GM23338 (cell line): Measurements from ENCODE around the gene EVC. TPM values are rescaled to one million over a fixed set of nuclear protein-coding genes. Genes with fewer than 3 reads are reported as not detected.
A peak's percentile ranks its signal among the peaks of the same experiment; 100 is the strongest.

Source experiments
- ATAC-seq: fragments of 200-7000 bp; cut with Tn5 transposase; 3 replicates; pipeline ENCODE4 v1.9.1; 2020
- DNase-seq: peaks from one replicate; pipeline ENCODE4 v3.0.0-alpha.2; 2015; ENCODE audit warnings: low spot score
- H2AFZ ChIP-seq: fragments of 200-600 bp; sonication (generic); 2 replicates; pipeline ENCODE4 v1.8.0; 2016; ENCODE audit warnings: antibody characterized with exemption, mild to moderate bottlenecking, moderate library complexity
- H3F3A ChIP-seq: fragments of 200-600 bp; sonication (generic); replicated peaks from 2 replicates; pipeline ENCODE4 v1.8.0; 2017; ENCODE audit warnings: antibody characterized with exemption, mixed run types, low read depth
- H3K27ac ChIP-seq: fragments of 200-600 bp; sonication (generic); 2 replicates; pipeline ENCODE4 v1.6.1; 2016; ENCODE audit warnings: low read depth
- H3K27me3 ChIP-seq: fragments of 200-600 bp; sonication (generic); 2 replicates; pipeline ENCODE4 v1.8.0; 2016; ENCODE audit warnings: mild to moderate bottlenecking, mixed run types, moderate library complexity; ENCODE audit not compliant: insufficient read depth
- H3K36me3 ChIP-seq: fragments of 200-600 bp; sonication (generic); 2 replicates; pipeline ENCODE4 v1.8.0; 2016; ENCODE audit warnings: mild to moderate bottlenecking; ENCODE audit not compliant: insufficient read depth
- H3K4me1 ChIP-seq: fragments of 200-600 bp; sonication (generic); 2 replicates; pipeline ENCODE4 v1.8.0; 2016; ENCODE audit warnings: mild to moderate bottlenecking, moderate library complexity; ENCODE audit not compliant: insufficient read depth
- H3K4me2 ChIP-seq: fragments of 200-600 bp; sonication (generic); 2 replicates; pipeline ENCODE4 v1.7.1; 2017; ENCODE audit warnings: mixed run types
- H3K4me3 ChIP-seq: fragments of 200-600 bp; sonication (generic); 2 replicates; pipeline ENCODE4 v1.6.1; 2016; ENCODE audit warnings: mixed run types
- H3K79me2 ChIP-seq: fragments of 200-600 bp; sonication (generic); replicated peaks from 2 replicates; pipeline ENCODE4 v1.8.0; 2017; ENCODE audit warnings: mild to moderate bottlenecking; ENCODE audit not compliant: insufficient read depth
- H3K9me2 ChIP-seq: fragments of 200-600 bp; sonication (generic); 2 replicates; pipeline ENCODE4 v1.8.0; 2017; ENCODE audit not compliant: insufficient read depth
- H4K20me1 ChIP-seq: fragments of 200-600 bp; sonication (generic); replicated peaks from 2 replicates; pipeline ENCODE4 v1.8.0; 2017; ENCODE audit warnings: mild to moderate bottlenecking; ENCODE audit not compliant: insufficient read depth
- H3K27ac Mint-ChIP-seq: 2 replicates; pipeline ENCODE4 v1.8.0; 2020; ENCODE audit warnings: inconsistent platforms, mild to moderate bottlenecking, moderate library complexity, mixed read lengths
- H3K27me3 Mint-ChIP-seq: 3 replicates; pipeline ENCODE4 v1.8.0; 2022; ENCODE audit warnings: low read depth, mild to moderate bottlenecking, moderate library complexity, mixed read lengths, inconsistent platforms; ENCODE audit not compliant: insufficient read depth, poor library complexity
- H3K36me3 Mint-ChIP-seq: 3 replicates; pipeline ENCODE4 v1.8.0; 2021; ENCODE audit warnings: low read depth, mild to moderate bottlenecking, inconsistent platforms, moderate library complexity, mixed read lengths
- H3K4me1 Mint-ChIP-seq: 3 replicates; pipeline ENCODE4 v1.8.0; 2020; ENCODE audit warnings: mild to moderate bottlenecking, inconsistent platforms, mixed read lengths
- H3K4me3 Mint-ChIP-seq: 3 replicates; pipeline ENCODE4 v1.8.0; 2021; ENCODE audit warnings: moderate library complexity, mild to moderate bottlenecking, inconsistent platforms, mixed read lengths
- H3K9me3 Mint-ChIP-seq: 3 replicates; pipeline ENCODE4 v1.8.0; 2020; ENCODE audit warnings: moderate library complexity, mild to moderate bottlenecking, inconsistent platforms, mixed read lengths
- JUNB ChIP-seq: IDR thresholded peaks from one replicate; pipeline ENCODE4 v1.6.1; 2016; ENCODE audit warnings: antibody characterized with exemption; ENCODE audit not compliant: unreplicated experiment
- ZNF114 ChIP-seq: fragments of 250-450 bp; sonication (Bioruptor Pico); IDR thresholded peaks from 2 replicates; pipeline ENCODE4 v1.5.0; 2020; ENCODE audit warnings: mild to moderate bottlenecking, moderate library complexity
- polyA plus RNA-seq: library from polyadenylated mRNA; unstranded; fragments of >200 nt; fragmentation: Nextera tagmentation; extraction: Ambion mirVana; gene quantifications from 2 replicates; pipeline ENCODE4 v1.2.1, GENCODE V29; 2016
- total RNA-seq: library from RNA; depleted of rRNA; stranded (reverse); fragments of >200 nt; shearing (Covaris generic); gene quantifications from 2 replicates; pipeline ENCODE4 v1.2.3, GENCODE V29; 2014
- TF ChIP-seq, protein P1 (sequence below): IDR thresholded peaks from one replicate; pipeline ENCODE4 v1.6.1; 2018; ENCODE audit warnings: antibody characterized with exemption; ENCODE audit not compliant: unreplicated experiment
- TF ChIP-seq, protein P2 (sequence below), 2 experiments: fragments of 200-600 bp in 1 of 2; sonication (generic) in 1 of 2; conservative IDR thresholded peaks; 2 replicates each; pipeline versions ENCODE4 v1.5.1 to v1.6.1; 2016 to 2017; ENCODE audit warnings: antibody characterized with exemption in 2 of 2, low read depth in 2 of 2, mild to moderate bottlenecking in 2 of 2, moderate library complexity in 1 of 2
- TF ChIP-seq, protein P3 (sequence below): fragments of 250-450 bp; sonication (Bioruptor Pico); IDR thresholded peaks from 2 replicates; pipeline ENCODE4 v1.5.0; 2020; ENCODE audit warnings: mild to moderate bottlenecking, moderate library complexity

Gene EVC
- total and polyA plus RNA-seq, 2 experiments from 2014 or later = 1.7 to 12.8 TPM

DNA sequence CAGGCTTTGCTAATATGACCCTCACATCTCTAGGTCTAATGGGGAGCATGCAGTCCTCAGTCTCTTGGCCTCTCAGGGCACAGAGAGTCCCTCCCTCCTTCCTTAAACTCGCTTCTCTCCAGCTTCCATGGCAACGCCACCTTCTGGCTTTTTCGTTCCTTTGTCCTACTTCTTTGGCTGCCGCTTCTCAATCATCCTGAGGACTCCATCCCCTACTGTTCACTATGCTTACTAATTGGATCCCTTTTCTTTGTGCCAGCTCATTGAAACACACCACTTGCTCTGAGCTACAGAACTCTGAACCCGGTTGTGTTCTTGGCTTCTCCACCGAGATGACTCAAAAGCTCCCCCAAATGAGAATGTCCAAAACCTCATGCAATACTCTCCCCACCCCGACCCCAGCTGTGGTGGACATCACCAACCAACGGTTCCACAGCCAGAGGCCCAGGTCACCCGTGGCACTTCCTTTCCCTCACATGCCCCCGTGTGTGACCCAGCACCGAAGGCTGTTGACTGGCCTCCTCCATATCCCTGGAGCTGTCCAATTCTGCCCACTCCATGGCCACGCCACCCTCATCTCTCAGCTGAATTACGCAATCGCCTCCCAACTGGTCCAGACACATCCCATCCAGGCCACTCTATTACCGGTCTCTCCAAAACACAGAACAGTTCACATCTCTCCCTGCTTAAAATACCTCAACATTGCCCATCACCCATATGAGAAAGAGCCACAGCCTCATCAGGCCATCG, 147.2 kb downstream of the EVC start (continued):
- TF ChIP-seq, protein P1, sequence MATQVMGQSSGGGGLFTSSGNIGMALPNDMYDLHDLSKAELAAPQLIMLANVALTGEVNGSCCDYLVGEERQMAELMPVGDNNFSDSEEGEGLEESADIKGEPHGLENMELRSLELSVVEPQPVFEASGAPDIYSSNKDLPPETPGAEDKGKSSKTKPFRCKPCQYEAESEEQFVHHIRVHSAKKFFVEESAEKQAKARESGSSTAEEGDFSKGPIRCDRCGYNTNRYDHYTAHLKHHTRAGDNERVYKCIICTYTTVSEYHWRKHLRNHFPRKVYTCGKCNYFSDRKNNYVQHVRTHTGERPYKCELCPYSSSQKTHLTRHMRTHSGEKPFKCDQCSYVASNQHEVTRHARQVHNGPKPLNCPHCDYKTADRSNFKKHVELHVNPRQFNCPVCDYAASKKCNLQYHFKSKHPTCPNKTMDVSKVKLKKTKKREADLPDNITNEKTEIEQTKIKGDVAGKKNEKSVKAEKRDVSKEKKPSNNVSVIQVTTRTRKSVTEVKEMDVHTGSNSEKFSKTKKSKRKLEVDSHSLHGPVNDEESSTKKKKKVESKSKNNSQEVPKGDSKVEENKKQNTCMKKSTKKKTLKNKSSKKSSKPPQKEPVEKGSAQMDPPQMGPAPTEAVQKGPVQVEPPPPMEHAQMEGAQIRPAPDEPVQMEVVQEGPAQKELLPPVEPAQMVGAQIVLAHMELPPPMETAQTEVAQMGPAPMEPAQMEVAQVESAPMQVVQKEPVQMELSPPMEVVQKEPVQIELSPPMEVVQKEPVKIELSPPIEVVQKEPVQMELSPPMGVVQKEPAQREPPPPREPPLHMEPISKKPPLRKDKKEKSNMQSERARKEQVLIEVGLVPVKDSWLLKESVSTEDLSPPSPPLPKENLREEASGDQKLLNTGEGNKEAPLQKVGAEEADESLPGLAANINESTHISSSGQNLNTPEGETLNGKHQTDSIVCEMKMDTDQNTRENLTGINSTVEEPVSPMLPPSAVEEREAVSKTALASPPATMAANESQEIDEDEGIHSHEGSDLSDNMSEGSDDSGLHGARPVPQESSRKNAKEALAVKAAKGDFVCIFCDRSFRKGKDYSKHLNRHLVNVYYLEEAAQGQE = no peak
- TF ChIP-seq, protein P2, sequence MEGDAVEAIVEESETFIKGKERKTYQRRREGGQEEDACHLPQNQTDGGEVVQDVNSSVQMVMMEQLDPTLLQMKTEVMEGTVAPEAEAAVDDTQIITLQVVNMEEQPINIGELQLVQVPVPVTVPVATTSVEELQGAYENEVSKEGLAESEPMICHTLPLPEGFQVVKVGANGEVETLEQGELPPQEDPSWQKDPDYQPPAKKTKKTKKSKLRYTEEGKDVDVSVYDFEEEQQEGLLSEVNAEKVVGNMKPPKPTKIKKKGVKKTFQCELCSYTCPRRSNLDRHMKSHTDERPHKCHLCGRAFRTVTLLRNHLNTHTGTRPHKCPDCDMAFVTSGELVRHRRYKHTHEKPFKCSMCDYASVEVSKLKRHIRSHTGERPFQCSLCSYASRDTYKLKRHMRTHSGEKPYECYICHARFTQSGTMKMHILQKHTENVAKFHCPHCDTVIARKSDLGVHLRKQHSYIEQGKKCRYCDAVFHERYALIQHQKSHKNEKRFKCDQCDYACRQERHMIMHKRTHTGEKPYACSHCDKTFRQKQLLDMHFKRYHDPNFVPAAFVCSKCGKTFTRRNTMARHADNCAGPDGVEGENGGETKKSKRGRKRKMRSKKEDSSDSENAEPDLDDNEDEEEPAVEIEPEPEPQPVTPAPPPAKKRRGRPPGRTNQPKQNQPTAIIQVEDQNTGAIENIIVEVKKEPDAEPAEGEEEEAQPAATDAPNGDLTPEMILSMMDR (conservative IDR thresholded peaks at IDR 0.05; ENCODE audit: low read depth in 2 of 2) = 0 out of 4 replicates have a peak, but pooled peaks of 1 of the 2 experiments have one; percentile 8

DNA sequence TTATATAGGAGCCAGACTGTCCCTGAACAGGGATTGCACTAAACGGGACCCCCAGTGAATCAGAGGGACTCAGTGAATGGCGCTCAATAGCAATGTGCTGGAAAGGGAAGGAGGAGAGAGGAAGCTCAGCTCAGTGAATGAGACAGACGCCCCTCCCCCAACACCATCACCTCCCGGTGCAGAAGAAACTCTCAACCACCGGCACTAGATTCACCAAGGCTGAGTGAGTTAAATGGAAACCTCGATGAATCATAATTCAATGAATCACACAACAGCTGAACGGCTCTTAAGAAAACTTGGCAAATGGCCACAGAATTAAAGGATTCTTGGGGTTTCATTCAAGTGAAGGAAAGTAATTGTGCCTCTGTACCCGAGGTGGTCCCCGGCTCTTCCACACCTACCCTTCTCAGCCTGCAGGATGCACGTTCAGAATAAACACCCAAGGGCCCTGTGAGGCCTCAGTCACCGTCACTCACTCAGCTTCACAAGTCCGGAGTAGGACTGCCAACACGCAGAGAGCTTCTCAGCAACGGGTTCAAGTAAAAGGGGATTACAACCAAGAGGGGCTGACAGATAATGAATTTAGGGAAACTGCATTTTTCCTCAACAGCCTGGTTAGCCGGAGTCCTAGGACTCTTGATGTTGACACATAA, 152.6 kb downstream of the EVC start:
- H4K20me1 ChIP-seq = peaks cover 50% of the 10 kb centered on the region
- DNase-seq = peak; percentile 46
- Mint-ChIP-seq H3K27ac (no peak overlapping the region), H3K4me3 (no peak overlapping the region), H3K9me3 (no peaks in the 10 kb centered on the region), H3K36me3 (peaks cover 26% of the 10 kb centered on the region), H3K4me1 (peaks cover 21% of the 10 kb centered on the region), H3K27me3 (peaks cover 7% of the 10 kb centered on the region)
- TF ChIP-seq, protein P2 (conservative IDR thresholded peaks at IDR 0.05; ENCODE audit: low read depth in 2 of 2) = no peak
- TF ChIP-seq JUNB (no peak), ZNF114 (CRISPR knock-in tag) (no peak)
- TF ChIP-seq, protein P3, sequence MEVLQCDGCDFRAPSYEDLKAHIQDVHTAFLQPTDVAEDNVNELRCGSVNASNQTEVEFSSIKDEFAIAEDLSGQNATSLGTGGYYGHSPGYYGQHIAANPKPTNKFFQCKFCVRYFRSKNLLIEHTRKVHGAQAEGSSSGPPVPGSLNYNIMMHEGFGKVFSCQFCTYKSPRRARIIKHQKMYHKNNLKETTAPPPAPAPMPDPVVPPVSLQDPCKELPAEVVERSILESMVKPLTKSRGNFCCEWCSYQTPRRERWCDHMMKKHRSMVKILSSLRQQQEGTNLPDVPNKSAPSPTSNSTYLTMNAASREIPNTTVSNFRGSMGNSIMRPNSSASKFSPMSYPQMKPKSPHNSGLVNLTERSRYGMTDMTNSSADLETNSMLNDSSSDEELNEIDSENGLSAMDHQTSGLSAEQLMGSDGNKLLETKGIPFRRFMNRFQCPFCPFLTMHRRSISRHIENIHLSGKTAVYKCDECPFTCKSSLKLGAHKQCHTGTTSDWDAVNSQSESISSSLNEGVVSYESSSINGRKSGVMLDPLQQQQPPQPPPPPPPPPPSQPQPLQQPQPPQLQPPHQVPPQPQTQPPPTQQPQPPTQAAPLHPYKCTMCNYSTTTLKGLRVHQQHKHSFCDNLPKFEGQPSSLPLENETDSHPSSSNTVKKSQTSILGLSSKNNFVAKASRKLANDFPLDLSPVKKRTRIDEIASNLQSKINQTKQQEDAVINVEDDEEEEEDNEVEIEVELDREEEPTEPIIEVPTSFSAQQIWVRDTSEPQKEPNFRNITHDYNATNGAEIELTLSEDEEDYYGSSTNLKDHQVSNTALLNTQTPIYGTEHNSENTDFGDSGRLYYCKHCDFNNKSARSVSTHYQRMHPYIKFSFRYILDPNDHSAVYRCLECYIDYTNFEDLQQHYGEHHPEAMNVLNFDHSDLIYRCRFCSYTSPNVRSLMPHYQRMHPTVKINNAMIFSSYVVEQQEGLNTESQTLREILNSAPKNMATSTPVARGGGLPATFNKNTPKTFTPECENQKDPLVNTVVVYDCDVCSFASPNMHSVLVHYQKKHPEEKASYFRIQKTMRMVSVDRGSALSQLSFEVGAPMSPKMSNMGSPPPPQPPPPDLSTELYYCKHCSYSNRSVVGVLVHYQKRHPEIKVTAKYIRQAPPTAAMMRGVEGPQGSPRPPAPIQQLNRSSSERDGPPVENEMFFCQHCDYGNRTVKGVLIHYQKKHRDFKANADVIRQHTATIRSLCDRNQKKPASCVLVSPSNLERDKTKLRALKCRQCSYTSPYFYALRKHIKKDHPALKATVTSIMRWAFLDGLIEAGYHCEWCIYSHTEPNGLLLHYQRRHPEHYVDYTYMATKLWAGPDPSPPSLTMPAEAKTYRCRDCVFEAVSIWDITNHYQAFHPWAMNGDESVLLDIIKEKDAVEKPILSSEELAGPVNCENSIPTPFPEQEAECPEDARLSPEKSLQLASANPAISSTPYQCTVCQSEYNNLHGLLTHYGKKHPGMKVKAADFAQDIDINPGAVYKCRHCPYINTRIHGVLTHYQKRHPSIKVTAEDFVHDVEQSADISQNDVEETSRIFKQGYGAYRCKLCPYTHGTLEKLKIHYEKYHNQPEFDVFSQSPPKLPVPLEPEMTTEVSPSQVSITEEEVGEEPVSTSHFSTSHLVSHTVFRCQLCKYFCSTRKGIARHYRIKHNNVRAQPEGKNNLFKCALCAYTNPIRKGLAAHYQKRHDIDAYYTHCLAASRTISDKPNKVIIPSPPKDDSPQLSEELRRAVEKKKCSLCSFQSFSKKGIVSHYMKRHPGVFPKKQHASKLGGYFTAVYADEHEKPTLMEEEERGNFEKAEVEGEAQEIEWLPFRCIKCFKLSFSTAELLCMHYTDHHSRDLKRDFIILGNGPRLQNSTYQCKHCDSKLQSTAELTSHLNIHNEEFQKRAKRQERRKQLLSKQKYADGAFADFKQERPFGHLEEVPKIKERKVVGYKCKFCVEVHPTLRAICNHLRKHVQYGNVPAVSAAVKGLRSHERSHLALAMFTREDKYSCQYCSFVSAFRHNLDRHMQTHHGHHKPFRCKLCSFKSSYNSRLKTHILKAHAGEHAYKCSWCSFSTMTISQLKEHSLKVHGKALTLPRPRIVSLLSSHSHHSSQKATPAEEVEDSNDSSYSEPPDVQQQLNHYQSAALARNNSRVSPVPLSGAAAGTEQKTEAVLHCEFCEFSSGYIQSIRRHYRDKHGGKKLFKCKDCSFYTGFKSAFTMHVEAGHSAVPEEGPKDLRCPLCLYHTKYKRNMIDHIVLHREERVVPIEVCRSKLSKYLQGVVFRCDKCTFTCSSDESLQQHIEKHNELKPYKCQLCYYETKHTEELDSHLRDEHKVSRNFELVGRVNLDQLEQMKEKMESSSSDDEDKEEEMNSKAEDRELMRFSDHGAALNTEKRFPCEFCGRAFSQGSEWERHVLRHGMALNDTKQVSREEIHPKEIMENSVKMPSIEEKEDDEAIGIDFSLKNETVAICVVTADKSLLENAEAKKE = no peak
- peaks cover 6% of the 10 kb centered on the region for H3K36me3 ChIP-seq
- no peak overlapping the region for H3K4me2 ChIP-seq
- peaks cover 69% of the 10 kb centered on the region for H3K79me2 ChIP-seq
- no peak overlapping the region for H3K4me3 ChIP-seq
- H2AFZ ChIP-seq = no peak overlapping the region
- no peaks in the 10 kb centered on the region for H3K27me3 ChIP-seq
- peak; percentile 67 for ATAC-seq
- H3K4me1 ChIP-seq = peaks cover 13% of the 10 kb centered on the region; the same call in 1 of the 2 replicates
- H3K27ac ChIP-seq = no peak overlapping the region
- H3K9me2 ChIP-seq = no peaks in the 10 kb centered on the region
- H3F3A ChIP-seq = no peaks in the 10 kb centered on the region
